Bone marrow (tissue), 2 donors: Measurements from ENCODE around the gene GPR37.

Experiments
- DNase-seq, 2 donors: peaks; one replicate each; lab custom pipeline; 2025; lab: John Stamatoyannopoulos, UW

Gene GPR37

DNA sequence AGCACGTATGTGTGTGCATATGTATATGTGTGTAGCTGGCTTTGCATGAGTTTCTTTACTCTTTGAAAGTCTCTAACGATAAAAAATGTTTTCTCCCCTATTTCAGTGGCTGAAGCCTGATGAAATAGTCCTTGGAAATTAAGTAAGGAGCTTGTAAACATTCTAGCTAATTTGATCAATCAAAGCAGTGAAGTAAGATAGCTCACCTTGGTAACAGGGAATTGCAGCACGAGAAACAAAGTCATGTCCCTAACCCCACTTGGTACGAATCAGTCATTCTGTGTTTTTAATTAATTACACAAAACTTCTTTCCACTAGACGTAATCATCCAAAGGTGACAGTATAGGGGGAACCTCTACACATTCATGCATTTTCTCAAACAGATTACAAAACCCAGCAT is 41.5 kb downstream of the GPR37 start:
- DNase-seq = no peak

DNA sequence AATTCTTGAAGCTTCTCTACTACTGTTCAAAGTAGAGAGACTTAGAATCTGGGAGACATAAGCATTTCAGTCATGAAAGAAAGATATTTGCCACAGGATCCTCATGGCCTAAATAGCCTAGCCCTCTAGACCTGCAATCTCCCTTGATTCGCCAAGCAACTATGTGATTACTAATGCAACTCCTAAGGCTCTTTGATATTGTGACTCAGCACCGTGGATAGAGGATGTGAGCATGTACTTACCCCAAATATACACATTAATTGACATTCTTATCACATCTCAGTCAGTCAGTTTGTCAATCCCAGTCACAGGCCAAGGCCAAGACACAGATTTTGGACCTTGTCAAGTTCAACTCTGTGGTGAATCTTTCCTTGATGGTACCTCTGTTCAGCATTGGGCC is 42.6 kb downstream of the GPR37 start:
- no peak for DNase-seq

DNA sequence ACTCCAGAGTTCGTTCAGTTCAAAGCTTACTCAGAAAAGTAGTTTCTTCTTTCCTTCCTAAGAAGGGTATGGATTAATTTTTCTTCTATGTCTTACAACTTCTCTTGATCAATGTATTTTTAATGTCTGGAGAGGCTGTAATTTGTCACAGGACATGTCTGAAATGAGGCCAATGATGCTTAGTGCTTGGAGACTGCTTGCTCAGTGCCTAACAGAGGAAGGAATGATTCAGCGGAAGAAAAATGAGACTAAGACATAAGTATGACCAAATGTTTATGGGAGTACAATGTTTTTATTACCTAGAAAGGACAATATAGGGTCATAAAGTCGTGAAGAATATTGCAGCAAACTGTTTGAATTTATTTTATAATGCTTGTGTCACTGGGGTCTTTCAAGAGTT is 43.3 kb downstream of the GPR37 start:
- no peak for DNase-seq

DNA sequence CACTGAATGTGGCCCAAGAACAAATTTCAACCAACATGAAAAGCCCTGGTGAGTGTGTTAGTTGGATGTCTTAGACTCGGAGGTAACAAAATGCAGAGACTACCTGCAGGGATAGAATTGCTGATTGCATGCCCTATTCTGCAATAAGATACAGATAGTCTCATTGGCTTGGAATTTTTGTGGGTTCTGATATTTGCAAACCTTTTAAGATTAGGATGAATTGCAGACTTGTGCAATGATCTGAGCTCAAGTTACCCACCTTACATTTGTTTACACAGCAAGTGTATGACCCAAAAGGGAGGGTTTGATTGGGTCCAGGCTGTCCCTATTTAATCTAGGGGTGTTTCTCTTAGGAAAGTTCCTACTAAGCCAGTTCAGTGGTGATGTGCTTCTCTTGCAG is 45.4 kb downstream of the GPR37 start:
- DNase-seq = no peak

DNA sequence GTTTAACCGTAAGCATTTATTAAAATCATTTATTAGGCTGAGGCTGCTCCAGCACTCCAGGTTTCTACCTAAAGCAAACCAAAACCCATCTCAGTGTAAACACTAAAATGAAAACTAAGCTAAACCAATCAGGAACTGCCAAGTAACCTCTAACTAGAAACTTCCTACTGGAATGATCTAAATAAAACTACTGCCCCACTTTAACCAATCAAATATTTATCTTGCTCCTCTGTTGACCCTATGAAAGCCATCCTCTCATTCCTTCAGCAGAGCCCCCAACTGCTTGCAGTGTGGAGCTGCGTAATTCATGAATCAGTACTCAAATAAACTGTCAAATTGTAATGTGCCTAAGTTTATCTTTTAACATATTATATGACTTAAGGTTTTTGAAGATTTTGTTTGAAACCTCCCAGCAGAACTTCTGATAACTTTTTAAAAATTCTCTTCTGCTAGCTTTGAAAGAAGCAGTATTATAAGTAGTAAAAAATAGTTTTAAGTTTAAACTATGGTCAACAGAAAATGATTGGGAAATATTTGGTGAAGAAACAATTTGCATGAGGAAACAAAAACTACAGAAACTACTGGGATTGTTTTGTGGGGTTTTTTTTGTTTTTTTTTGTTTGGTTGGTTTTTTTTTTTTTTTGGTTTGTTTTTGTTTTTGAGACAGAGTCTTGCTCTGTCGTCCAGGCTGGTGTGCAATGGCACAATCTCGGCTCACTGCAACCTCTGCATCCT is 47.4 kb downstream of the GPR37 start:
- no peak for DNase-seq

DNA sequence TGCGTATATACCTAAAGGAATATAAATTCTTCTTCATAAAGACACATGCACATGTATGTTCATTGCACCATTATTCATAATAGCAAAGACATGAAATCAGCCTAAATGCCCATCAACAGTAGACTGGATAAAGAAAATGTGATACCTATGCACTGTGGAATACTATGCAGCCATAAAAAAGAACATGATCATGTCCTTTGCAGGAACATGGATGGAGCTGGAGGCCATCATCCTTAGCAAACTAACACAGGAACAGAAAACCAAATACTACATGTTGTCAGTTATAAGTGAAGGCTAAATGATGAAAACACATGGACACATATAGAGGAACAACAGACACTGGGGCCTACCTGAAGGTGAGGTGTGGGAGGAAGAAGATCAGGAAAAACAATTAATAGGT is 48.7 kb downstream of the GPR37 start:
- no peak for DNase-seq

DNA sequence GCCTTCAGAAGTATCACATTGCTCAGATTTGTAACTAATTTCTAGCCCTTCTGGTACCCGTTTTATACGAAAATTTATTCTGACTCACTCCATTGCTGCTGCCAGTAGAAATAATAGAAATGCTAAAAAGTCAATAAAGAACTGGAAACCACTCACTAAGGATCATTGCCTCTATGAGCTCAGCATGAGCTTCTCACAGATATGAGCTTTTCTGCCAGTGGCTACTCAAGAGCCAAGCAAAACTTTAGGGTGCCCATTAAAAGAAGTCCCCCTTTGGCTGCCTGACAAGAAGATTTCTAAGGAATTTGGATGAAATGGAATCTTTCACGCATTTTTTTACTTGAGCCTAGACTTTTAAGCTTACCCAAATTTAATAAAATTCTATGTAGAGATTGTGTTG is 52.5 kb downstream of the GPR37 start:
- DNase-seq = no peak

DNA sequence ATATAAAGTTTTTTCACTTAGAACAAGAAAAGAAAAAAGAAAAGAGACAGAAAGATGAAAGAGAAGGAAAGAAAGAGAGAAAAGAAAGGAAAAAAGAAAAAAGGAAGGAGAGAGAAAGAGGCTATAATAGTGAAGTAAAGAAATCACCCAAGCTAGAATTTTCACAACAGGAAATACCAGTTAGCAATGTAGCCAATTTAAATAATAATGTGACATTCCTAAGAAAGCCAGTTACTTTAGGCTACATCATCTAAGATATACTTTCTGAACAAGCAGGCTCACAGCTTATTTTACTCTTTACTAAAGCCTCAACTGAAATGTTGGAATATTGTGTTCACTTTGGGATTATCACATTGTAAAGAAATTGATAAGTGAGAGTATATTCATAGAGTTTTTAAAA is 53.6 kb downstream of the GPR37 start:
- no peak for DNase-seq

DNA sequence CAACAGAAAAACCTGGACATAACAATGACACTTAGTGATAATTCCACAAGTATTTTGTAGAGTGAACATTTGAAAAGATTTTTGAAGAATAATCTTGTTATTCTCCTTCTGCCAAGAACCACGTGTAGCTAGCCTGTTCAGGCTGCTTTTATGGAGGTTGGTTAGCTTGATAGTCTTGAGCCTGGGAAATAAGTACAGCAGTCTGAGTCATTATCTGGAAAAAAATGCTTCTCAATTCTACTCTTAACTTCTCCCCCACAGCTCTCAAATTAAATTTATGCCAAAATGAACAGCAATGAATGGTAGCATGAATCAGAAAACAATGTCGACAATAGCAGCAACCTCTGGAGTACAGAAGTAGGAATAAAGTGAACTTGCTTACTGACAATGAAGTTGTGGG is 63.2 kb downstream of the GPR37 start:
- no peak for DNase-seq

DNA sequence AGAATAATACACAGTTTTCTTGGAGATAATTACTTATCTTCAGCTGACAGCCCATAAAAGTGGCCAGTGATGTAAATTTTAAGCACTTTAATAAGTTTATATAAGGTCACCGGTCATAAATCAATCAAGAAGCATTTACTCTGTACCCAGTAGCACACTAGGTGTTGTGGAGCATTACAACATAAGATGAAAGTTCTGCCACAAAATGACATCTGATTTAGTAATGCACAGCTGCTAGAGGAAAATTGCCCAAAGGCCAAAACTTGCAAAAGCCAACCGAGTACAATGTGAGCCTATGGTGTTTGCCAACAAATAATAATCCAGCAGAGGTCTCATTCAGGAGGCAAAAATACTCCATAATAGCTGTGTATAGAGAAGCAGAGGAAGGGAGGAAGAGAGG is 63.6 kb downstream of the GPR37 start:
- DNase-seq = no peak

DNA sequence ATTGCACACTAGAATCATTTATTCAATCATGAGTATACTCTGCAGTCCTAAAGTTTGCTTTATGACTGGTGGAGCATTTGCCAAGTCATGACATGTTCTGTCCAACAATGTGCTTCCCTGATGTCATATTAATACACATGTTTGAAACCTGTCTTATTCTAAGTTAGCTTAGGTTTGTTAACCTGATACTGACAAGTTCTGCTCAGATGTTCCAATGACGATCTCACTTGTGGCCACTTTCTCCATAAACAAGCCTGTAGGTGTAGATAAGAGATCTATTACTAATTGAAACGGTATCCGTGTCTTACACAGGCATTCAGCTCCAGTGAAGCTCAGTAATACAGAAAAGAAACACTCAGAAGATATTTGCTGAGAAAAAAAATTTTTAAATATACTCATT is 64.9 kb downstream of the GPR37 start:
- DNase-seq = no peak

DNA sequence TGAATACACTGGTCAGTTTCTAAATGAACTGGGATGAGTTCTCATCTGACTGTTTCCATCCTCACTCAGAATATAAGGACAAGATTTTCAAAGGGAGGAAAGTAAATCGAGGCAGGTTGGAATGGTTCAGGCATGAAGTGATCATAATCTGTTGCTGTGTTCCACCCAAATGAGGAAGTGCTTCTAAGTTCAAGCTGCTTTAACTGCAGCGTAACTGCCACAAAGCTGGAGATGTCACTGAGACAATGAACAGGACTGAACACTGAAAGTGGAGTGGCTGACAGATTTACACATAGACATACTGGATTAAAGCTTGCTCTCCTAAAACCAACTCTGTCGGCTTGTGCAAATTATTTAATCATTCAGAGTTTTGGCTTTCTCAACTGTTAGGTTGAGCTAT is 66.6 kb downstream of the GPR37 start:
- DNase-seq = no peak

DNA sequence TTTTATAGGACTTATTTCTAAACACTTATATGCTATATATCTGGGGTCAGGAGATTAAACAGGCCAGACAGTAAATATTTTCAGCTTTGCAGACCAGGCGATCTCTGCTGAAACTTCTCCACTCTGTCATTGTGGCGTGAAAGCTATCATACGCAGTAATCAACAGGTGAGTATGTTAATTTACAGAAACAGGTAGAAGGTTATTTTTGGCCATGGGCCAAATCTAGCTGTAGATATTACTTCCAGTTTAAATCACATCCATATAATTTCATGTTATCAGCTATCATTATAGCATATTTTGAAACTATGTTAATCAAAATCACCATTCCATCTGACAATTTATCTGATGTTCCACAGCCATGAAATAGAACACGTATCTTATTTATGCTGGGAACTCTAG is 67.8 kb downstream of the GPR37 start:
- no peak for DNase-seq
